Measurements from ENCODE around the gene PLSCR2.

PLSCR2 gene

GRCh38 chr3:146468234-146468633 lies 1.1 kb downstream of the PLSCR2 start:
- TF ChIP-seq CTCF (IDR thresholded peaks at IDR 0.05; ENCODE audit: low read depth, low read length) = no peak
- H3K4me3 ChIP-seq (ENCODE audit: low read depth, low read length) = no peak overlapping the region

- H3K4me3 ChIP-seq (ENCODE audit: low read depth, low read length) = no peak overlapping the region
- TF ChIP-seq CTCF (IDR thresholded peaks at IDR 0.05; ENCODE audit: low read depth, low read length) = no peak
These were observed 2.8 kb downstream of the PLSCR2 start for GRCh38 chr3:146466604-146467003.

- H3K4me3 ChIP-seq (ENCODE audit: low read depth, low read length) = no peak overlapping the region
- TF ChIP-seq CTCF (IDR thresholded peaks at IDR 0.05; ENCODE audit: low read depth, low read length) = no peak
These were observed 3.5 kb downstream of the PLSCR2 start for GRCh38 chr3:146465693-146466465.

GRCh38 chr3:146464783-146465182 lies 4.6 kb downstream of the PLSCR2 start:
- no peak for TF ChIP-seq CTCF (IDR thresholded peaks at IDR 0.05; ENCODE audit: low read depth, low read length)

GRCh38 chr3:146464005-146464595 lies 5.3 kb downstream of the PLSCR2 start:
- H3K4me3 ChIP-seq (ENCODE audit: low read depth, low read length) = no peak overlapping the region

More at GRCh38 chr3:146464783-146465182, 4.6 kb downstream of the PLSCR2 start:
- H3K4me3 ChIP-seq (ENCODE audit: low read depth, low read length) = no peak overlapping the region

GRCh38 chr3:146454796-146455195 lies 14.6 kb downstream of the PLSCR2 start:
- TF ChIP-seq CTCF (IDR thresholded peaks at IDR 0.05; ENCODE audit: low read depth, low read length) = no peak

More at GRCh38 chr3:146464005-146464595, 5.3 kb downstream of the PLSCR2 start:
- no peak for TF ChIP-seq CTCF (IDR thresholded peaks at IDR 0.05; ENCODE audit: low read depth, low read length)

GRCh38 chr3:146449613-146450012 lies 19.7 kb downstream of the PLSCR2 start:
- H3K4me3 ChIP-seq (ENCODE audit: low read depth, low read length) = no peak overlapping the region
- TF ChIP-seq CTCF (IDR thresholded peaks at IDR 0.05; ENCODE audit: low read depth, low read length) = no peak

More at GRCh38 chr3:146454796-146455195, 14.6 kb downstream of the PLSCR2 start:
- H3K4me3 ChIP-seq (ENCODE audit: low read depth, low read length) = no peak overlapping the region
